Measurements from ENCODE around the gene CLIP2. TPM values are rescaled to one million over a fixed set of nuclear protein-coding genes. Genes with fewer than 3 reads are reported as not detected.

Gene CLIP2
- total RNA-seq, 1 donor from 2014 or later, result 26.5 TPM

DNA sequence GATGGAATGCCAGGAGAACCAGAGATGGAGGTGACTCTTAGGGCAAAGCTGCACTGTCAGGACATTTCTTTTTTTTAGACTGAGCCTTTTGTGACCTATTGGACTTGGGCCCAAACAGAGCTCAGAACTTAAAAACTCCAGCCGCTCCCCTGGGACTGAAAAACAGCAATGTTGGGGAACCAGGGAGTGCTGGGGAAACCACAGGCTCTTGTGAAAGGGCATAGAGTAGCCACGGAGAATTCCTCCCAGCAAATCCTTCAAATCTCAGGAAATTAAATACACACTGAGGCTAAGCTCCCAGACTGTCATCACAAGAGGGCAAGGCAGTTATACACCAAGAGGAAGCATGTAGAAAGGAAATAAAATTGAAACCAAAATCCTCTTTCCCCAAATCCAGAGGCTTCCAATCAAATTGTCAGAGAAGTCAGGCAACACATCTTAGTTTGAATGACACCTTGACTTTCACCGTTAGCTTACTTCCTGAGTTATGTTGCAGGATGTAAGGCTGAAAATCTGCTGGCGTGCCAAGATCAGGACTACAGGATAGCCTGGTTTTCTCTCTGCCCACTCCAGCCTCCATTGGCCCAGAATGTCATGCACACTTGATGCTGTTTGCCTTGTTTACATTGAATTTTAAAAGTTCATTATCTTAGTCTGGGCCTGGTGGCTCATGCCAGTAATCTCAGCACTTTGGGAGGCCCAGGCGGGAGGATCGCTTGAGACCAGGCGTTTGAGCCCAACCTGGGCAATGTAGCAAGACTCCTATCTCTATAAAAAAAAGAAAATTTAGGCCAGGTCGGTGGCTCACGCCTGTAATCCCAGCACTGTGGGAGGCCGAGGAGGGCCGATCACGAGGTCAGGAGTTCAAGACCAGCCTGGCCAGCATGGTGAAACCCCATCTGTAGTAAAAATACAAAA, 32.5 kb upstream of the CLIP2 start:
- Mint-ChIP-seq H3K4me3 (peak overlapping the region; percentile 71), H3K4me1 (peaks cover 28% of the 10 kb centered on the region), H3K36me3 (ENCODE audit: low read depth) (peaks cover 3% of the 10 kb centered on the region), H3K9me3 (no peaks in the 10 kb centered on the region), H3K27ac (ENCODE audit: unreplicated experiment) (no peak overlapping the region), H3K27me3 (ENCODE audit: low read depth) (no peaks in the 10 kb centered on the region)
- TF ChIP-seq, protein P1, sequence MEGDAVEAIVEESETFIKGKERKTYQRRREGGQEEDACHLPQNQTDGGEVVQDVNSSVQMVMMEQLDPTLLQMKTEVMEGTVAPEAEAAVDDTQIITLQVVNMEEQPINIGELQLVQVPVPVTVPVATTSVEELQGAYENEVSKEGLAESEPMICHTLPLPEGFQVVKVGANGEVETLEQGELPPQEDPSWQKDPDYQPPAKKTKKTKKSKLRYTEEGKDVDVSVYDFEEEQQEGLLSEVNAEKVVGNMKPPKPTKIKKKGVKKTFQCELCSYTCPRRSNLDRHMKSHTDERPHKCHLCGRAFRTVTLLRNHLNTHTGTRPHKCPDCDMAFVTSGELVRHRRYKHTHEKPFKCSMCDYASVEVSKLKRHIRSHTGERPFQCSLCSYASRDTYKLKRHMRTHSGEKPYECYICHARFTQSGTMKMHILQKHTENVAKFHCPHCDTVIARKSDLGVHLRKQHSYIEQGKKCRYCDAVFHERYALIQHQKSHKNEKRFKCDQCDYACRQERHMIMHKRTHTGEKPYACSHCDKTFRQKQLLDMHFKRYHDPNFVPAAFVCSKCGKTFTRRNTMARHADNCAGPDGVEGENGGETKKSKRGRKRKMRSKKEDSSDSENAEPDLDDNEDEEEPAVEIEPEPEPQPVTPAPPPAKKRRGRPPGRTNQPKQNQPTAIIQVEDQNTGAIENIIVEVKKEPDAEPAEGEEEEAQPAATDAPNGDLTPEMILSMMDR (conservative IDR thresholded peaks at IDR 0.05), result no peak
- no peak for DNase-seq (ENCODE audit: low read depth, low spot score)

DNA sequence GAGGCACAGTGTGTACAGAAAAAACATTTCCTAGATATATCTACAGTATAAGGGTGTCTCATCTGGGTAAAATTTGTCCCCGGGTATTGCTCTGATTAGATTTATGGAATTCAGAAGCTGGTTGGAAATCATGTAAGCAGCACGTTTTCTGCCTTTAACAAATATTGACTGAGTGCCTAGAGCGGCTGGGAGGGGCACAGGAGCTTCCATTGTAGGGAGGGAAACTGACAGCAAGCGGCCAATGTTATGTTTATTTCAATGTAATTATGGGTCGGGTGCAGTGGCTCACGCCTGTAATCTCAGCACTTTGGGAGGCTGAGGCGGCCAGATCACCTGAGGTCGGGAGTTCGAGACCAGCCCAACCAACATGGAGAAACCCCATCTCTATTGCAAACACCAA, 30.6 kb upstream of the CLIP2 start:
- no peaks in the 10 kb centered on the region for H3K9me3 Mint-ChIP-seq
- no peak for DNase-seq (ENCODE audit: low read depth, low spot score)
- no peaks in the 10 kb centered on the region for H3K27me3 Mint-ChIP-seq (ENCODE audit: low read depth)
- peaks cover 15% of the 10 kb centered on the region for H3K4me1 Mint-ChIP-seq
- peak overlapping the region; percentile 70 for H3K4me3 Mint-ChIP-seq
- TF ChIP-seq, protein P1 (conservative IDR thresholded peaks at IDR 0.05), result no peak
- no peak overlapping the region for H3K27ac Mint-ChIP-seq (ENCODE audit: unreplicated experiment)
- H3K36me3 Mint-ChIP-seq (ENCODE audit: low read depth), result no peaks in the 10 kb centered on the region

DNA sequence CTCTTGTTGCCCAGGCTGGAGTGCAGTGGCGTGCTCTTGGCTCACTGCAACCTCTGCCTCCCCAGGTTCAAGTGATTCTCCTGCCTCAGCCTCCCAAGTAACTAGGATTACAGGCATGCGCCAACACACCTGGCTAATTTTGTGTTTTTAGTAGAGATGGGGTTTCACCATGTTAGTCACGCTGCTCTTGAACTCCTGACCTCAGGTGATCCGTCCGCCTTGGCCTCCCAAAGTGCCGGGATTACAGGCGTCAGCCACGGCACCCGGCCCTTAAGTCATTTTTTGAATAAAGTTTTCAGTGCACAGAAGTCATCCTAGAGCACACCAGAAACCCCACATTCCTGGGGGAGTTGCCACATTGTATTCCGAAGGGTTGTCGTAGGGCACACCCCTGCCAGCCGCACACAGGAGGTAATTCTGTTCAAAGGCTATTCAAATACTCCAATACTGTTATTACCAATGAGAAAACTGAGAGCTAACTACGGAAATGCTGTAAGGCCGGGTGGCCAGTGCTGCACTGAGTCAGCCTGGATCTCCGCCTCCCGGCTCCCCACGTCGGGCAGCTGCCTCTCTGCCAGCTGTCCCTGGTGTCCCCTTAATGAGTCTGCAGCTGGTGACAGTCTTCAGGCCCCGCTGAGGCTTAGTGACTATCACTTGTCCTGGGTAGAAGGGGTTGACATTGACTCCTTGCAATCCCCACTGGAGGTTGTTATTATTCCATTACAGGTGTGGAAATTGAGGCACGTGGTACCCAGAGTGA, 26.4 kb upstream of the CLIP2 start:
- peak overlapping the region; percentile 47 for H3K4me3 Mint-ChIP-seq
- TF ChIP-seq, protein P1 (conservative IDR thresholded peaks at IDR 0.05), result no peak
- no peaks in the 10 kb centered on the region for H3K36me3 Mint-ChIP-seq (ENCODE audit: low read depth)
- no peaks in the 10 kb centered on the region for H3K27me3 Mint-ChIP-seq (ENCODE audit: low read depth)
- no peaks in the 10 kb centered on the region for H3K9me3 Mint-ChIP-seq
- peaks cover 6% of the 10 kb centered on the region for H3K4me1 Mint-ChIP-seq
- H3K27ac Mint-ChIP-seq (ENCODE audit: unreplicated experiment), result no peak overlapping the region
- no peak for DNase-seq (ENCODE audit: low read depth, low spot score)

DNA sequence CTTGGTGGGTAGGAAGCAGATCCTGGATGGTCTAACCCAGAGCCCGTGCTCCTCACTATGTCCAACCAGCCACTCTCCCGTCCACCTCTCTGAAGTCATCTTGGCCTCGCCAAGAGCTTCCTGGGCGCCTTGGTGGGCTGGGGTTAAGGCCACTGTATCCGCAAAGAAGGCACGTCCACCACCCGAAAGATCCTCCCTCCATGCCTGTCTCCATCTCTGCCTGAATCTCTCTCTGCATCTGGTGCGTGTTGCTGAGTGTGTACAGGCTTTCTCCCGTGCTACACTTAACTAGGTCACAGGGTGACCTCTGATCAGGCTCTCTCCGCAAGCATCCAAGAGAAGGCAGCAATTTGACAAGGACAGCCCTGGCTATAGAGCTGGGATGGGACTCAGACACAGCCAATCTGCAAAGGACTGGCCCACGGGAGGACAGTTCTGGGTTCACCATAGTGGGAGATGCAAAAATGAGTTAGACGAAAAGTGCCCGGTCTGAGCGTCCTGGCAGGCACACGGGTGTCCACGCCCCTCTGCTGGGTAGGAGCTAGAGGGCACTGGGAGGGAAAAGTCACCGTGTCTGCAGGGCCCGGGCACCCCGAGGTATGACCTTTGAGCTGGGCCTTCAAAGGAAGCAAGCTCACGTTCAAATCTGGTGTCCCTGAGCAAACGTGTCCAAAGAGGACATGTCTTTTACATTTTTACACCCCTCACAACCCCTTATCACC, 25.6 kb upstream of the CLIP2 start:
- Mint-ChIP-seq H3K36me3 (ENCODE audit: low read depth) (no peaks in the 10 kb centered on the region), H3K4me3 (no peak overlapping the region), H3K27me3 (ENCODE audit: low read depth) (no peaks in the 10 kb centered on the region), H3K27ac (ENCODE audit: unreplicated experiment) (no peak overlapping the region), H3K4me1 (peaks cover 6% of the 10 kb centered on the region), H3K9me3 (no peaks in the 10 kb centered on the region)
- no peak for DNase-seq (ENCODE audit: low read depth, low spot score)
- TF ChIP-seq, protein P1 (conservative IDR thresholded peaks at IDR 0.05), result no peak

DNA sequence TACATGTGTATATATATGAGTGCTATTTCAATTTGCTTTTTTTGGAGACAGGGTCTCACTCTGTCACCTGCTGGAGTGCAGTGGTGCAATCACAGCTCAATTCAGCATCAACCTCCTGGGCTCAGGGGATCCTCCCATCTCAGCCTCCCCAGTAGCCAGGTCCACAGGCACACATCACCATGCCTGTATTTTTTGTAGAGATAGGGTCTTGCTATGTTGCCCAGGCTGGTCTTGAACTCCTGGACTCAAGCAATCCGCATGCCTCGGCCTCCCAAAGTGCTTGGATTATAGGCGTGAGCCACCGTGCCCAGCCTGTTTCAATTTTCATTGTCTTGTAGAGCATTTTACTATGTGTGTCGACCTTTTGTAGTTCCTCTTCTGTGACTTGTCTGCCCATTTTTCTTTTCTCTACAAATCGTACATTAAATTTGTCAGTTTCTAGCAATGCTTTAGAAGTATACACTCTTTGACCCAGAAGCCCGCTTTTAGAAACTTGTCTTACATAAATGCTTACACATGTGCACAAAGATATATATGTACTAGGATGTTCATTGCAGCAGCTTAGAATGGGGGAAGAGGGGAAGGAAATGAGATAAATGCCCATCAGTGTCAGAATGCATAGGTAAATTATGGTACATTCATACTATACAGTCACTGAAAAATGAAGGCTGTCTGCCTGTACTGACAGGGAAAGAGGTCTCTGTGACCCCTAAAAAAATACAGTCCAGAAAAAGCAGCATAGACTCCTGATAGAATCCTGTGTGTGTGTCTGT, 22.8 kb upstream of the CLIP2 start:
- Mint-ChIP-seq H3K4me1 (peaks cover 9% of the 10 kb centered on the region), H3K9me3 (no peaks in the 10 kb centered on the region), H3K27me3 (ENCODE audit: low read depth) (no peaks in the 10 kb centered on the region), H3K4me3 (no peak overlapping the region), H3K36me3 (ENCODE audit: low read depth) (no peaks in the 10 kb centered on the region), H3K27ac (ENCODE audit: unreplicated experiment) (no peak overlapping the region)
- DNase-seq (ENCODE audit: low read depth, low spot score), result no peak
- TF ChIP-seq, protein P1 (conservative IDR thresholded peaks at IDR 0.05), result no peak
